ENCODE data around the gene TNFRSF9.

TNFRSF9 gene

GRCh38 chr1:7915826-7916500 is 24.7 kb downstream of the TNFRSF9 start:
- DNase-seq, result no peak

DNA sequence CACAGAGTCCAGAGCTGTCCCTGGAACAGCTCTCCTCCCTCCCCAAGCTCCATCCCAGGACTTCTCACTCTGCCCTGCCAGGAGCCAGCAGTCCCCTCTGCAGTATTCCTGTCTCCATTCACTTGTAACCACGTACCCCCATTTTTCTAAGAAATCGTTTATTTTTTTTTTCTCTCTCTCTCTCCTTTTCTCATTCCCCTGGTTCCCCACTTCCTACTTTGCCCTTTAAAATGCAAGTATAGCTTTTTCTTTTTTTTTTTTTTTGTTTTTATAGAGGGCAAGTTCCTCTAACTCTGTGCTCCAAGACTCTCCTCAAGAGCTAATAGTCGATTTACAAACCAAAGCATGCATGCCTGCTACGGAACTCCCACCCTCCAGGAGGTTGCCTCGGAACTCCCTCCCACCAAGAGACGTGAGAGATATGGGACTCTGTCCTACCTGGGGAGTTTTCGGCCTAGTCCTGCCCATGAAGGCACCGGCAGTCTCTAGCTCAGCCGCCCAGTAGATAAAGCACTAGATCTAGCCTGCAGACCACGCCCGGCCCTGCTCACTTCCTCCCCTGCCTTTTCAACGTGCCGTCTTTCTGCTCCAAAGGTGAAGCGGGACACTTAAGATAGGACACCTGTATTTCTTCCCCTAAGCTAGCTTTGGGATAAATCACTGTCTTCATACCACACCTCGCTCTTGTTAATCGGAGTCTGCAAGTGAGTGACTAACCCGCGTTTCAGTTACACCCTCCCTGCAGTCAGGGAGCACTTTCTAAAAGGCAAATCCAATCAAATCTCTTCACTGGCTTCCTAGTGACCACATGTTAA is 27.7 kb downstream of the TNFRSF9 start:
- no peak for DNase-seq

GRCh38 chr1:7912145-7912544 is 28.5 kb downstream of the TNFRSF9 start:
- DNase-seq, result no peak

DNA sequence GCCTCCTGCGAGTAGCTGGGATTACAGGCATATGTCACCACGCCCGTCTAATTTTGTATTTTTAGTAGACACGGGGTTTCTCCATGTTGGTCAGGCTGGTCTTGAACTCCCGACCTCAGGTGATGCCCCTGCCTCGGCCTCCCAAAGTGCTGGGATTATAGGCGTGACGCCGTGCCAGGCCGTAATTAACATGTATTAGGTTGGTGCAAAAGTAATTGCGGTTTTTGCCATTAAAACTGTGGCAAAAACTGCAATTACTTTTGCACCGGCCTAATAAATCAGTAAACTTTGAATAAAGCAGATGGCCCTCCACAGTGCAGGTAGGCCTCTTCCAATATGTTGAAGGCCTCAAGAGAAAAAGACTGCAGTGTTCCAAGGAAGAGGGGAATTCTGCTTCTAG is 35.4 kb downstream of the TNFRSF9 start:
- DNase-seq, result no peak

DNA sequence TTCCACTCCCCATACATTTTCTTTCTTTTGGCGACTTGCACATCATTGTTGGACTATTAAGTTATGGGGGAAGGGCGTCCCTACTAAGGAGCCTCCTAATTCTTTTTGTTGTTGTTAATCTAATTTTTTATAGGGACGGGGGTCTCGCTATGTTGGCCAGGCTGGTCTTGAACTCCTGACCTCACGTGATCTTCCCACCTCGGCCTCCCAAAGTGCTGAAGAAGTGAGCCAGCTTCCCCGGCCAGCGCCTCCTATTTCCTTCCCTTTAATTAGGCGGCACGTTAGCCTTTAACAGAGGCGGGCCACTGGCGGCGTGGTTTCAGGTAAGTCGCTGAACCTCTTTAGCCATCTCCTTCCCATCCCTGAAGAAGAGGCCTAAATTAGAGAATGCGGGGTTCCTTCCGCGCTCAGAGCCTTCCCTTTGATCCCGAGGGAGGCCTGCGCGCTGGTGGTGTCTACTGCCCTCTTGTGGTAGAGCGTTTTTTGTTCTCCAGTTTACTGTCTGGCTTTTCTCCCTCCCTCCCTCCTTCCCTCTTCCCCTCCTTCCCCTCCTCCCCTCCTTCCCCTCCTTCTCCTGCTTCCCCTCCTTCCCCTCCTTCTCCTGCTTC is 38.1 kb downstream of the TNFRSF9 start:
- peak; percentile 51 for DNase-seq

GRCh38 chr1:7899741-7900140 is 40.9 kb downstream of the TNFRSF9 start:
- DNase-seq, result peak; percentile 41

DNA sequence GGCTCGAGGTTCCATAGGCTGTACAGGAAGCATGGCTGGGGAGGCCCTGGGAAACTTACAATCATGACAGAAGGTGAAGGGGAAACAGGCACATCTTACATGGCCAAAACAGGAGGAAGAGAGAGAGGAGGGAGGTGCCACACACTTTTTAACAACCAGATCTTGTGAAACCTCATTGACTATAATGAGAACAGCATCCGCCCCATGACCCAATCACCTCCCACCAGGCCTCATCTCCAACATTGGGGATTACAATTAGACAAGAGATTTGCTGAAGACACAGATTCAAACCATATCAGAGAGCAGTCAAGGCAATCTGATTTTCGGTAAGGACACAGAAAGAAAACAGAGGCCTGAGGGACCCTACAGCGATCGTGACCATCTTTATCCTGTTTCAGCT is 41.7 kb downstream of the TNFRSF9 start:
- no peak for DNase-seq

GRCh38 chr1:7896994-7897393 is 43.6 kb downstream of the TNFRSF9 start:
- DNase-seq, result no peak

DNA sequence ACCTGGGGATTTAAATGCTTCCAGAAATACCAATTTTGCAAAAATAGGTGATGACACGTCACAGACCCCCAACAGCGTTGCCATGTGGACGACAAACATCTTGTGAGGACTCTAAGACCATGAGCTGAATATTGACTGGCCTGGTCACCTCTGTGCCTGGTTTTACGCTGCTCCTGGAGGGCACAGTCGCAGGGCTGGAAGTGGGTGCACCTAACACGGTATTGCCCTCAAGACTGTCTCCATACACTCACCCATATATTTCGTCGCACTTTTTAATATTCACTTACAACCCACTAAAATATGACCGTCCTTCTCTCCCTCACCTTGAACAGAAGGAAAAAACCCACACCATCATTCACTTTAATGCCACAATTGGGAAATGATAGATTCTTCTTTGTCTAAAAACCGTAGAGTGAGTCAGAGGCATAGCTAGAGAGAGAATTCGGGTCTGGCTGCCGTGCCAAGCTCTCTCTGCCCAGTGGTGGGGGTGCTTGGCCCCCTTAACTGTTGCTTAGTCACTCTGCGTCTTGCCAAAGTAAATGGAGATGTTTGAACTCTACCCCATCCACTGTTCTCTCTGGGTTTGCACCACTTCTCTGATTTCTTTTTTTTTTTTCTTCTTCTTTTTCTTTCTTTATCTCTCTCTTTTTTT is 47.0 kb downstream of the TNFRSF9 start:
- DNase-seq, result no peak

GRCh38 chr1:7891804-7892203 is 48.8 kb downstream of the TNFRSF9 start:
- DNase-seq, result no peak

DNA sequence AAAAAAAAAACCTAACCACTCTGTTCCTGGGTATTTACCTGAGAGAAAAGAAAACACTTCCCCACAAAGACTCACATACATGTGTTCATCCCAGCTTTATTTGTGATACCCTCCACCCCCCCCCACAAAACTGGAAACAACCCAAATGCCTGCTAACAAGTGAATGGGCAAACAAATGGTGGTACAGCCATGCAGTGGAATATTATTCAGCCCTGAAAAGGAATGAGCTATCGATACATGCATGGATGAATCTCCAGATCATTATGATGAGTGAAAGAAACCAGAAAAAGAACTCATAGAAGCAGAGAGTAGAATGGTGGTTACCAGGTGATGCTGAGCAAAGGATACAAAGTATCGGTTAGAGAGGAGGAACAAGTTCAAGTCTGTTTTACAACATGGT is 49.8 kb downstream of the TNFRSF9 start:
- DNase-seq, result no peak

DNA sequence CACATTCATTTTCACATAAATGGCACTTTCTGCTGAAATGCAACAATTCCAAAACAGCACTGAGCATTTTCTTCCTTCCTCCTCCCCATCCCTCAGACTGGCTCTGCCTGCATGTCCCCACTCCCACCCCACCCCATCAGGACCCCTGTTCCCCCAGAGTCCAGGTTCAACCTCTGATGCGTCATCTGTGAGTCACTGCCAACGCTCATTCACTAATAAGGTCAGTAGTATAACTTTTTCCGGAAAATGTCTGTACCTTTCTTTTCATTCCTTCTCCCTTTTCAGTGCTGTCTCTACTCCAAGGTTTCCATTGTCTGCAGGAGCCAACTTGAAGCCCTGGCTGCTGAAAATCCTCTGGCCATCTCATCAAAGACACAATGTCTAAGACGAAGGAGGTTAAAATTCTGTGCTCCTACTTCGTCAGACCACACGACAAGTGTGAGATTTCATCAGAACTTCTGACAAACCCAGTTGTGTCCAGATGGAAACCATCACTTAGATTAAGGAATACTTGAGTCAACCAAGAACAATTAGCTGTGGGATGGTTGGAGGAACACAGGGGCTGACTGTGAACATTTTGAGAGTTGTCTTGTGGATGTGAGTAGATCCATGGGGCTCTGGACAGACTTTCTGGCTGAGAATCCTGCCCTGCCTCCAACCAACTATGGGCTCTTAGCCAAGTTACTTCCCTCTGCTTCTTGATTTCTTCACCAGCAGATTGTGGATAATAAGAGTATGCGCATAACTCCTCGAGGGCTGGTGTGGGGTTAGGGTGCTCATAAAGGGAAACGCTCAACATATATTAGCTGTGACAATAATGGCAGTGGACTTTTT is 52.2 kb downstream of the TNFRSF9 start:
- DNase-seq, result no peak

GRCh38 chr1:7886405-7886745 is 54.3 kb downstream of the TNFRSF9 start:
- DNase-seq, result peak; percentile 82

DNA sequence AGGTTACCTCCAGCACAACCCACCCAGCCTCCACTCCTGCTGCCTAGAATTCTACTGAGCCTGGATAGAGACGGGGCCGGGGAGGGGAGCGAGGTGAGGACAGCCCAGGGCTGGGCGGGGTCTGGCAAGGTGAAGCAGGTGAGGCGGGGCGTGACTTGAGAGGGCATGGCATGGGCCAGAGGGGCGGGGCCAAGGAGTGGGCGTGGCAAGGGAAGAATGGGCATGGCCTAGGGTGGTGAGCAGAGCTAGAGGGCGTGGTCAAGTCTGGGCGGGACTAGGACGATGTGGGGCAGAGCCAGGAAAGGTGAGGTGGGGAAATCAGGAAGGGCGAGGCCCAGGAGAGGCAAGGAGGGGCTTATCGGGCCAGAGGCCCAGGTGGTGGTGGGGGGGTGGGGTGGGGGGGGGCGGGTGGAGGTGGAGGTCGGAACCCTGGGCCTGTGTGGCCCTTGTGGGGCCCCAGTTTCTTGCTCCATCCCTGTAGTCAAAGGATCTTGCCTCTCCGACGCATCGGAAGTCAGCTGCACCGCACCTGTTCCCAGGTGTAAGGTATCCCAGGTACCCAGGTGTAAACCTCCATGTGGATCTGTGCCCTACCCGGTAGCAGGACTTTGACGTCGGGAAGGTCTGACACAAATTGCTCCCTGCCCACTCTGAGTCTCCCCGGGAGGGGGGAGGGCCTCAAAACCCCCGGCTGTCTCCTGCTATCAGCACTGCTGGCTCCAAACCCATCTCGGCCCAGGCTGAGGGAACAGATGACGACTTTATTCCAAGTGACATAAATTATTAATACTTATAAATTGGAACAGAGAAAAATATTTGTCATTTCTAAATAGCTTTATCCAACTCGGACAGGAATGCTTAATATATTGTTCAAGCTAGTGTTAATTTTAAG is 54.9 kb downstream of the TNFRSF9 start:
- DNase-seq, result no peak

- DNase-seq, result no peak
Measured at GRCh38 chr1:7884757-7885156, 55.9 kb downstream of the TNFRSF9 start.

DNA sequence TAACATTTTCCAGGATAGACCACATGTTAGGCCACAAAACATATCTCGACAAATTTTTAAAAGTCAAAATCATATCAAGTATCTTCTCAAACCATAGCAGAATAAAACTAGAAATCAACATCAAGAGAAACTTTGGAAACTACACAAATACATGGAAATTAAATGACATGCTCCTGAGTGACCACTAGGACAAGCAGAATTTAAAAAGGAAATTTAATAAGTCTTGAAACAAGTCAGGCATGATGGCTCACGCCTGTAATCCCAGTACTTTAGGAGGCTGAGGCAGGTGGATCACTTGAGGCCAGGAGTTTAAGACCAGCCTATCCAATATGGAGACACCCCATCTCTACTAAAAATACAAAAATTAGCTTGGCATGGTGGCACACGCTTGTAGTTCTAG is 61.4 kb downstream of the TNFRSF9 start:
- DNase-seq, result no peak

DNA sequence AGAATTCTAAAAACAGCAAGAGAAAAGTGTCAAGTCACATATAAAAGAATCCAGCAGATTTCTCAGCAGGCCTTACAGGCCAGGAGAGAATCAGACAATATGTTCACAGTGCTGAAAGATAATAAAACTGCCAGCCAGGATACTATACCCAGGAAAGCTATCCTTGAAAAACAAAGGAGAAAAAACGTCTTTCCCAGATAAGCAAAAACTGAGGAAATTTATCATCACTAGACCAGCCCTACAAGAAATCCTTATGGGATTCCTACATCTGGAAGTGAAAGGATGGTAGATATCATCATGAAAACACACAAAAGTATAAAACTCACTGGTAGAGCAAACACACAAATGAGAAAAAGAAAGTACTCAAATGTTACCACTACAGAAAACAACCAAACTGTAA is 62.6 kb downstream of the TNFRSF9 start:
- DNase-seq, result no peak

GRCh38 chr1:7873801-7874795 is 66.5 kb downstream of the TNFRSF9 start:
- DNase-seq, result no peak

- no peak for DNase-seq
Measured at GRCh38 chr1:7871136-7871535, 69.5 kb downstream of the TNFRSF9 start.

- no peak for DNase-seq
Measured at GRCh38 chr1:7869136-7869920, 71.3 kb downstream of the TNFRSF9 start.

Measured in MV-4-11 (cell line).